NCI-H146 treated with DMSO at 0.1 percent for 48 hours (cell line): ENCODE results near the gene LCN15.

Source experiments
- DNase-seq: peaks from one replicate; lab custom pipeline; 2025; ENCODE audit not compliant: unreplicated experiment; lab: John Stamatoyannopoulos, UW

The LCN15 gene

GRCh38 chr9:136741883-136742571 is 22.3 kb downstream of the LCN15 start:
- DNase-seq, result no peak

- no peak for DNase-seq
Measured at GRCh38 chr9:136740971-136741882, 23.1 kb downstream of the LCN15 start.

GRCh38 chr9:136740491-136740890 is 23.8 kb downstream of the LCN15 start:
- DNase-seq, result no peak

GRCh38 chr9:136740069-136740468 is 24.2 kb downstream of the LCN15 start:
- DNase-seq, result no peak

- DNase-seq, result no peak
Measured at GRCh38 chr9:136739509-136739908, 24.8 kb downstream of the LCN15 start.

- no peak for DNase-seq
Measured at GRCh38 chr9:136738960-136739359, 25.4 kb downstream of the LCN15 start.

GRCh38 chr9:136735812-136736480 is 28.4 kb downstream of the LCN15 start:
- DNase-seq, result no peak

- DNase-seq, result no peak
Measured at GRCh38 chr9:136734837-136735496, 29.4 kb downstream of the LCN15 start.

GRCh38 chr9:136733611-136734010 is 30.7 kb downstream of the LCN15 start:
- DNase-seq, result no peak

GRCh38 chr9:136732444-136733178 is 31.7 kb downstream of the LCN15 start:
- DNase-seq, result no peak

GRCh38 chr9:136729926-136730325 is 34.4 kb downstream of the LCN15 start:
- DNase-seq, result no peak

GRCh38 chr9:136729144-136729543 is 35.2 kb downstream of the LCN15 start:
- DNase-seq, result no peak

- DNase-seq, result no peak
Measured at GRCh38 chr9:136728548-136729123, 35.7 kb downstream of the LCN15 start.

GRCh38 chr9:136728080-136728547 is 36.2 kb downstream of the LCN15 start:
- peak; percentile 25 for DNase-seq

GRCh38 chr9:136726631-136727191 is 37.6 kb downstream of the LCN15 start:
- DNase-seq, result no peak

- no peak for DNase-seq
Measured at GRCh38 chr9:136726118-136726517, 38.2 kb downstream of the LCN15 start.

GRCh38 chr9:136725612-136726011 is 38.7 kb downstream of the LCN15 start:
- DNase-seq, result no peak

GRCh38 chr9:136724772-136725171 is 39.5 kb downstream of the LCN15 start:
- DNase-seq, result no peak

GRCh38 chr9:136723989-136724388 is 40.3 kb downstream of the LCN15 start:
- no peak for DNase-seq
